Measurements from ENCODE around the gene MIPOL1. TPM values are rescaled to one million over a fixed set of nuclear protein-coding genes. Genes with fewer than 3 reads are reported as not detected.

MIPOL1 gene
- total and polyA plus RNA-seq, 9 of the 15 experiments (the other 6 are each of a cell fraction or from before 2014, with no cell fraction given) = 6.7 to 21.9 (median 12.4) TPM

- TF ChIP-seq BDP1 (IDR thresholded peaks at IDR 0.05; ENCODE audit: insufficient read depth, insufficient read length) (no peak), ZNF175 (CRISPR knock-in tag; IDR thresholded peaks at IDR 0.05; ENCODE audit: low read depth) (peak; percentile 99), IRF1 (CRISPR knock-in tag; IDR thresholded peaks at IDR 0.05; ENCODE audit: borderline replicate concordance) (no peak), ZFX (CRISPR knock-in tag; IDR thresholded peaks at IDR 0.05) (no peak), NCOA6 (IDR thresholded peaks at IDR 0.05) (no peak), BRCA1 (IDR thresholded peaks at IDR 0.05) (no peak), BRCA1 (CRISPR knock-in tag; IDR thresholded peaks at IDR 0.05) (no peak), E2F5 (CRISPR knock-in tag; IDR thresholded peaks at IDR 0.05) (no peak), KAT8 (IDR thresholded peaks at IDR 0.05; ENCODE audit: low read depth) (no peak), CGGBP1 (CRISPR knock-in tag; IDR thresholded peaks at IDR 0.05) (no peak), TAF15 (IDR thresholded peaks at IDR 0.05; ENCODE audit: low read depth, low read length) (no peak), ZBTB12 (CRISPR knock-in tag; IDR thresholded peaks at IDR 0.05) (peak; percentile 84), ZNF431 (CRISPR knock-in tag; IDR thresholded peaks at IDR 0.05) (no peak), CBFB (CRISPR knock-in tag; IDR thresholded peaks at IDR 0.05) (no peak), KHSRP (IDR thresholded peaks at IDR 0.05) (no peak), ETS2 (tag; IDR thresholded peaks at IDR 0.05; ENCODE audit: borderline replicate concordance, poor library complexity, severe bottlenecking) (peak; percentile 58), ZNF121 (CRISPR knock-in tag; conservative IDR thresholded peaks at IDR 0.05) (no peak), HDGF (IDR thresholded peaks at IDR 0.05) (no peak), ZNF717 (CRISPR knock-in tag; IDR thresholded peaks at IDR 0.05) (0 out of 2 replicates have a peak, but pooled peaks have one; percentile 80), FOS (IDR thresholded peaks at IDR 0.05; ENCODE audit: extremely low read depth, insufficient read length) (no peak), EWSR1 (IDR thresholded peaks at IDR 0.05; ENCODE audit: borderline replicate concordance, low read depth, partially characterized antibody) (no peak), DMBX1 (CRISPR knock-in tag; IDR thresholded peaks at IDR 0.05; ENCODE audit: borderline replicate concordance) (peak; percentile 99), ETV1 (tag; conservative IDR thresholded peaks at IDR 0.05; ENCODE audit: low read depth) (peak; percentile 75), HOXB6 (CRISPR knock-in tag; IDR thresholded peaks at IDR 0.05; ENCODE audit: borderline replicate concordance) (no peak), NR3C1 (CRISPR knock-in tag; IDR thresholded peaks at IDR 0.05) (no peak), ZNF282 (CRISPR knock-in tag; IDR thresholded peaks at IDR 0.05) (no peak), XRCC3 (IDR thresholded peaks at IDR 0.05) (no peak), TAL1 (IDR thresholded peaks at IDR 0.05) (no peak), PHF21A (IDR thresholded peaks at IDR 0.05; ENCODE audit: borderline replicate concordance, low read depth) (no peak)
Observed at GRCh38 chr14:37167151-37168047, 30.3 kb upstream of the MIPOL1 start (continued).

Data from K562 (cell line).